Measurements from ENCODE around the gene NACC1. TPM values are rescaled to one million over a fixed set of nuclear protein-coding genes. Genes with fewer than 3 reads are reported as not detected.

The NACC1 gene
- total RNA-seq, 1 experiment from 2014 or later: 133 TPM

GRCh38 chr19:13127811-13128575, 9.9 kb downstream of the NACC1 start:
- Histone ChIP-seq H3K4me1 (replicated peaks; ENCODE audit: insufficient read depth) (peaks cover 10% of the 10 kb centered on the region), H2AFZ (no peak overlapping the region), H4K20me1 (ENCODE audit: insufficient read depth) (peaks cover 100% of the 10 kb centered on the region), H3F3A (ENCODE audit: insufficient read depth, low read depth) (peaks cover 46% of the 10 kb centered on the region; the same call in 1 of the 2 replicates), H3K9me2 (ENCODE audit: insufficient read depth) (no peaks in the 10 kb centered on the region), H3K4me3 (no peak overlapping the region), H3K9me3 (ENCODE audit: insufficient read depth, low read depth) (no peaks in the 10 kb centered on the region), H3K79me2 (ENCODE audit: low read depth) (peaks cover 98% of the 10 kb centered on the region), H3K27ac (no peak overlapping the region), H3K27me3 (ENCODE audit: insufficient read depth, low read depth) (no peaks in the 10 kb centered on the region), H3K4me2 (no peak overlapping the region), H3K36me3 (ENCODE audit: low read depth) (peaks cover 20% of the 10 kb centered on the region)
- intact Hi-C loops (cut with micrococcal nuclease; ENCODE audit: unreplicated experiment): no loop called here
- BruUV-seq (replicated peaks): no TSS peak
- TF ChIP-seq EZH2 (IDR thresholded peaks at IDR 0.05; ENCODE audit: low read depth) (no peak), CTCF (conservative IDR thresholded peaks at IDR 0.05) (no peak)
- POLR2A ChIA-PET (ENCODE audit: unreplicated experiment): no interaction called here
- CTCF ChIA-PET: no interaction called here
- no peak for DNase-seq

- CTCF ChIA-PET: no interaction called here
- H4K20me1 ChIP-seq (ENCODE audit: insufficient read depth): peaks cover 100% of the 10 kb centered on the region
- peaks cover 10% of the 10 kb centered on the region for H3K4me1 ChIP-seq (replicated peaks; ENCODE audit: insufficient read depth)
- H3K4me3 ChIP-seq: no peak overlapping the region
- TF ChIP-seq EZH2 (IDR thresholded peaks at IDR 0.05; ENCODE audit: low read depth) (no peak), CTCF (conservative IDR thresholded peaks at IDR 0.05) (no peak)
- BruUV-seq (replicated peaks): no TSS peak
- H3K27ac ChIP-seq: no peak overlapping the region
- POLR2A ChIA-PET (ENCODE audit: unreplicated experiment): no interaction called here
- no peak for DNase-seq
- H2AFZ ChIP-seq: no peak overlapping the region
- H3K9me3 ChIP-seq (ENCODE audit: insufficient read depth, low read depth): no peaks in the 10 kb centered on the region
- H3K36me3 ChIP-seq (ENCODE audit: low read depth): peaks cover 20% of the 10 kb centered on the region
- no peak overlapping the region for H3K4me2 ChIP-seq
- peaks cover 50% of the 10 kb centered on the region; the same call in 1 of the 2 replicates for H3F3A ChIP-seq (ENCODE audit: insufficient read depth, low read depth)
- H3K9me2 ChIP-seq (ENCODE audit: insufficient read depth): no peaks in the 10 kb centered on the region
- H3K27me3 ChIP-seq (ENCODE audit: insufficient read depth, low read depth): no peaks in the 10 kb centered on the region
- peaks cover 97% of the 10 kb centered on the region for H3K79me2 ChIP-seq (ENCODE audit: low read depth)
- intact Hi-C loops (cut with micrococcal nuclease; ENCODE audit: unreplicated experiment): no loop called here
Measured at GRCh38 chr19:13128583-13128982, 10.5 kb downstream of the NACC1 start.

GRCh38 chr19:13129384-13129783, 11.3 kb downstream of the NACC1 start:
- Histone ChIP-seq H4K20me1 (ENCODE audit: insufficient read depth) (peaks cover 100% of the 10 kb centered on the region), H3K79me2 (ENCODE audit: low read depth) (peaks cover 97% of the 10 kb centered on the region)
- CTCF ChIA-PET: no interaction called here

More at GRCh38 chr19:13129384-13129783, 11.3 kb downstream of the NACC1 start:
- Histone ChIP-seq H3K4me2 (no peak overlapping the region), H3K27me3 (ENCODE audit: insufficient read depth, low read depth) (no peaks in the 10 kb centered on the region), H3K27ac (no peak overlapping the region), H3K4me1 (replicated peaks; ENCODE audit: insufficient read depth) (peaks cover 10% of the 10 kb centered on the region), H3K4me3 (no peak overlapping the region), H3K9me2 (ENCODE audit: insufficient read depth) (no peaks in the 10 kb centered on the region), H2AFZ (no peak overlapping the region), H3F3A (ENCODE audit: insufficient read depth, low read depth) (peaks cover 46% of the 10 kb centered on the region; the same call in 1 of the 2 replicates), H3K9me3 (ENCODE audit: insufficient read depth, low read depth) (no peaks in the 10 kb centered on the region), H3K36me3 (ENCODE audit: low read depth) (peaks cover 18% of the 10 kb centered on the region)
- no TSS peak for BruUV-seq (replicated peaks)
- intact Hi-C loops (cut with micrococcal nuclease; ENCODE audit: unreplicated experiment): no loop called here
- POLR2A ChIA-PET (ENCODE audit: unreplicated experiment): no interaction called here
- DNase-seq: no peak
- TF ChIP-seq CTCF (conservative IDR thresholded peaks at IDR 0.05) (no peak), EZH2 (IDR thresholded peaks at IDR 0.05; ENCODE audit: low read depth) (no peak)
